ENCODE measurements around the gene KLC3. TPM values are rescaled to one million over a fixed set of nuclear protein-coding genes. Genes with fewer than 3 reads are reported as not detected.

The KLC3 gene
- total RNA-seq, 1 experiment from 2014 or later: 22.8 TPM

Other genes starting within 250 kb of the KLC3 start
- 32.7 TPM for gene PPP1R37, start 247.6 kb upstream of the KLC3 start, total RNA-seq (2021; ENCODE audit: unreplicated experiment)
- gene NKPD1, start 179.8 kb upstream of the KLC3 start, total RNA-seq (2021; ENCODE audit: unreplicated experiment): 0.64 TPM
- 26.9 TPM for gene TRAPPC6A, start 162.5 kb upstream of the KLC3 start, total RNA-seq (2021; ENCODE audit: unreplicated experiment)
- gene BLOC1S3, start 162.0 kb upstream of the KLC3 start, total RNA-seq (2021; ENCODE audit: unreplicated experiment): 12.2 TPM
- gene EXOC3L2, start 95.3 kb upstream of the KLC3 start, total RNA-seq (2021; ENCODE audit: unreplicated experiment): not detected
- 37.7 TPM for gene MARK4, start 89.5 kb upstream of the KLC3 start, total RNA-seq (2021; ENCODE audit: unreplicated experiment)
- not detected for gene CKM, start 17.9 kb upstream of the KLC3 start, total RNA-seq (2021; ENCODE audit: unreplicated experiment)
- 58.9 TPM for gene ERCC2, start 29.8 kb downstream of the KLC3 start, total RNA-seq (2021; ENCODE audit: unreplicated experiment)
- 89.1 TPM for gene PPP1R13L, start 64.3 kb downstream of the KLC3 start, total RNA-seq (2021; ENCODE audit: unreplicated experiment)
- gene POLR1G, start 65.9 kb downstream of the KLC3 start, total RNA-seq (2021; ENCODE audit: unreplicated experiment): 30.5 TPM
- gene ERCC1, start 83.2 kb downstream of the KLC3 start, total RNA-seq (2021; ENCODE audit: unreplicated experiment): 103 TPM
- gene FOSB, start 127.2 kb downstream of the KLC3 start, total RNA-seq (2021; ENCODE audit: unreplicated experiment): 12.6 TPM
- 21.7 TPM for gene RTN2, start 156.3 kb downstream of the KLC3 start, total RNA-seq (2021; ENCODE audit: unreplicated experiment)
- 5.2 TPM for gene PPM1N, start 157.7 kb downstream of the KLC3 start, total RNA-seq (2021; ENCODE audit: unreplicated experiment)
- gene VASP, start 166.7 kb downstream of the KLC3 start, total RNA-seq (2021; ENCODE audit: unreplicated experiment): 152 TPM
- 11.1 TPM for gene OPA3, start 244.1 kb downstream of the KLC3 start, total RNA-seq (2021; ENCODE audit: unreplicated experiment)

All from HCT116 (cell line).